ENCODE results near the gene ZNF77. TPM values are rescaled to one million over a fixed set of nuclear protein-coding genes. Genes with fewer than 3 reads are reported as not detected.
A peak's percentile ranks its signal among the peaks of the same experiment; 100 is the strongest.

Gene ZNF77
- total and polyA plus RNA-seq, 4 donors = 0.90 to 3.5 (median 1.9) TPM

GRCh38 chr19:2983351-2984214 lies 38.8 kb upstream of the ZNF77 start:
- peak overlapping the region in 1 of 3 donors; percentile 29 for H3K4me3 ChIP-seq (ENCODE audit: low read depth in 1 of 3, low read length in 3 of 3)
- H3K36me3 ChIP-seq (ENCODE audit: control insufficient read depth in 4 of 4, insufficient read depth in 3 of 4, low read depth in 1 of 4, low read length in 3 of 4) = no peaks in the 10 kb centered on the region
- no peak overlapping the region for H3K9ac ChIP-seq (ENCODE audit: low read depth in 1 of 2, low read length in 2 of 2)
- no peak for TF ChIP-seq SP1 (IDR thresholded peaks at IDR 0.05)
- no peak for TF ChIP-seq FOXA1 (IDR thresholded peaks at IDR 0.05)
- no peak for TF ChIP-seq NR2F2 (IDR thresholded peaks at IDR 0.05)
- no peak for TF ChIP-seq FOXA2 (IDR thresholded peaks at IDR 0.05)
- TF ChIP-seq REST (IDR thresholded peaks at IDR 0.05) = no peak
- TF ChIP-seq EGR1 (IDR thresholded peaks at IDR 0.05; ENCODE audit: low read depth in 2 of 2) = no peak
- TF ChIP-seq JUND (IDR thresholded peaks at IDR 0.05) = no peak
- TF ChIP-seq RXRA (IDR thresholded peaks at IDR 0.05) = no peak
- TF ChIP-seq, protein P1, sequence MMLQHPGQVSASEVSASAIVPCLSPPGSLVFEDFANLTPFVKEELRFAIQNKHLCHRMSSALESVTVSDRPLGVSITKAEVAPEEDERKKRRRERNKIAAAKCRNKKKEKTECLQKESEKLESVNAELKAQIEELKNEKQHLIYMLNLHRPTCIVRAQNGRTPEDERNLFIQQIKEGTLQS (IDR thresholded peaks at IDR 0.05) = no peak
- no peak for TF ChIP-seq HNF4A (conservative IDR thresholded peaks at IDR 0.05)
- TF ChIP-seq TAF1 (conservative IDR thresholded peaks at IDR 0.05) = no peak
- TF ChIP-seq, protein P2, sequence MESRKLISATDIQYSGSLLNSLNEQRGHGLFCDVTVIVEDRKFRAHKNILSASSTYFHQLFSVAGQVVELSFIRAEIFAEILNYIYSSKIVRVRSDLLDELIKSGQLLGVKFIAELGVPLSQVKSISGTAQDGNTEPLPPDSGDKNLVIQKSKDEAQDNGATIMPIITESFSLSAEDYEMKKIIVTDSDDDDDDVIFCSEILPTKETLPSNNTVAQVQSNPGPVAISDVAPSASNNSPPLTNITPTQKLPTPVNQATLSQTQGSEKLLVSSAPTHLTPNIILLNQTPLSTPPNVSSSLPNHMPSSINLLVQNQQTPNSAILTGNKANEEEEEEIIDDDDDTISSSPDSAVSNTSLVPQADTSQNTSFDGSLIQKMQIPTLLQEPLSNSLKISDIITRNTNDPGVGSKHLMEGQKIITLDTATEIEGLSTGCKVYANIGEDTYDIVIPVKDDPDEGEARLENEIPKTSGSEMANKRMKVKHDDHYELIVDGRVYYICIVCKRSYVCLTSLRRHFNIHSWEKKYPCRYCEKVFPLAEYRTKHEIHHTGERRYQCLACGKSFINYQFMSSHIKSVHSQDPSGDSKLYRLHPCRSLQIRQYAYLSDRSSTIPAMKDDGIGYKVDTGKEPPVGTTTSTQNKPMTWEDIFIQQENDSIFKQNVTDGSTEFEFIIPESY (IDR thresholded peaks at IDR 0.05) = no peak
- TF ChIP-seq, protein P3, sequence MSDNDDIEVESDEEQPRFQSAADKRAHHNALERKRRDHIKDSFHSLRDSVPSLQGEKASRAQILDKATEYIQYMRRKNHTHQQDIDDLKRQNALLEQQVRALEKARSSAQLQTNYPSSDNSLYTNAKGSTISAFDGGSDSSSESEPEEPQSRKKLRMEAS (IDR thresholded peaks at IDR 0.05) = no peak
- no peak for TF ChIP-seq RAD21 (IDR thresholded peaks at IDR 0.05)
- TF ChIP-seq HNF4G (IDR thresholded peaks at IDR 0.05) = no peak
- TF ChIP-seq YY1 (IDR thresholded peaks at IDR 0.05) = no peak
- TF ChIP-seq, protein P4, sequence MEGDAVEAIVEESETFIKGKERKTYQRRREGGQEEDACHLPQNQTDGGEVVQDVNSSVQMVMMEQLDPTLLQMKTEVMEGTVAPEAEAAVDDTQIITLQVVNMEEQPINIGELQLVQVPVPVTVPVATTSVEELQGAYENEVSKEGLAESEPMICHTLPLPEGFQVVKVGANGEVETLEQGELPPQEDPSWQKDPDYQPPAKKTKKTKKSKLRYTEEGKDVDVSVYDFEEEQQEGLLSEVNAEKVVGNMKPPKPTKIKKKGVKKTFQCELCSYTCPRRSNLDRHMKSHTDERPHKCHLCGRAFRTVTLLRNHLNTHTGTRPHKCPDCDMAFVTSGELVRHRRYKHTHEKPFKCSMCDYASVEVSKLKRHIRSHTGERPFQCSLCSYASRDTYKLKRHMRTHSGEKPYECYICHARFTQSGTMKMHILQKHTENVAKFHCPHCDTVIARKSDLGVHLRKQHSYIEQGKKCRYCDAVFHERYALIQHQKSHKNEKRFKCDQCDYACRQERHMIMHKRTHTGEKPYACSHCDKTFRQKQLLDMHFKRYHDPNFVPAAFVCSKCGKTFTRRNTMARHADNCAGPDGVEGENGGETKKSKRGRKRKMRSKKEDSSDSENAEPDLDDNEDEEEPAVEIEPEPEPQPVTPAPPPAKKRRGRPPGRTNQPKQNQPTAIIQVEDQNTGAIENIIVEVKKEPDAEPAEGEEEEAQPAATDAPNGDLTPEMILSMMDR (IDR thresholded peaks at IDR 0.05; ENCODE audit: low read depth, low read length, missing input control) = no peak
- peaks cover 5 to 13% (median 9%) of the 10 kb centered on the region in 4 donors for H3K4me1 ChIP-seq (ENCODE audit: control insufficient read depth in 4 of 4, insufficient read depth in 4 of 4, low read length in 3 of 4)
- 34% methylated on average over 24 of the region's 24 CpGs for WGBS
- no peaks in the 10 kb centered on the region for H3K27me3 ChIP-seq (ENCODE audit: control insufficient read depth in 4 of 4, insufficient read depth in 4 of 4, low read length in 3 of 4)
- peak overlapping the region; percentile 54 to 70 for H3K27ac ChIP-seq (ENCODE audit: low read depth in 1 of 2, low read length in 2 of 2)
- DNase-seq (ENCODE audit: low spot score) = no peak
- H3K9me3 ChIP-seq (ENCODE audit: control insufficient read depth in 4 of 4, low read length in 3 of 4) = no peaks in the 10 kb centered on the region
